Left hindlimb (tissue), 1 donor: ENCODE measurements around the gene UBE2U.

ENCODE experiments used
- DNase-seq: peaks from one replicate; pipeline ENCODE4 v3.0.0-alpha.2; 2018

UBE2U gene

DNA sequence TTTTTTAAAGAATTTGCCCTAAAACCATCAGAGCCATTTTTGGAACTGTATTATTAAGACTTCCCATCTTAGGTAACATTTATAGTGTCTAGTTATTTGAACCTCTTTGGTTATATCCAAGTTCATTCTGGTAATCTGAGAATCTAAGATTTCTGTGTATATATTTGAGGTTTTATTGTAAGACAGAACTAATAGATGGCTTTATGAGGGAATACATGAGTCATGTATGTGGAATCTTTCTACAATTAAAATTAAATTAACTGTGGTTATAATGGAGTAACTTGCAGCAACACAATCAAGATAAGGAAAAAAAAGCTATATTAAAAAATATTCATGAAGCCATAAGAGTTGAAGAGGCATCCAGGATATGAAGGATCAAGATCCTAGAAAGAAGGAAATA, 92.1 kb downstream of the UBE2U start:
- DNase-seq, result no peak

GRCh38 chr1:64296459-64296858, 93.0 kb downstream of the UBE2U start:
- DNase-seq, result no peak

GRCh38 chr1:64302194-64302593, 98.8 kb downstream of the UBE2U start:
- DNase-seq, result no peak

DNA sequence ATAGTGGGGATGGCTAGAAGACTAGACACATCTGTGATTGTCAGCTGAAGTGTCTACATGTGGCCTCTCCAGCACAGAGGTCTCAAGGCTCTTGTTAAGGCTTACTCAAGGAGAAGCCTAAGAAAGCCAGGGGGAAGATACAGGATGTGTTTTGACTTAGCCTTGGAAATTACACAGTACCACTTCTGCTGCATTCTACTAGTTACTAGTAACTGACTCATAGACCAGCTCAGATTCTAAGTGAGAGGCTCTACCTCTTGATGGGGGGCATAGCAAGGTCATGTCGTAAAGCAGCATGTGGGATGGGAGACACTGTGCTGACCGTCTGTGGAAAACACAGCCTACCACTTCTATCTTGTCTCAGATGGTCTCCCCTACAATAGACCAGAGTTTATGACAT, 99.5 kb downstream of the UBE2U start:
- DNase-seq, result no peak

GRCh38 chr1:64304823-64305222, 101.4 kb downstream of the UBE2U start:
- DNase-seq, result no peak

- DNase-seq, result no peak
Measured at GRCh38 chr1:64308866-64309265, 105.4 kb downstream of the UBE2U start.

- no peak for DNase-seq
Measured at GRCh38 chr1:64309431-64309831, 106.0 kb downstream of the UBE2U start.

GRCh38 chr1:64310760-64311159, 107.3 kb downstream of the UBE2U start:
- no peak for DNase-seq

DNA sequence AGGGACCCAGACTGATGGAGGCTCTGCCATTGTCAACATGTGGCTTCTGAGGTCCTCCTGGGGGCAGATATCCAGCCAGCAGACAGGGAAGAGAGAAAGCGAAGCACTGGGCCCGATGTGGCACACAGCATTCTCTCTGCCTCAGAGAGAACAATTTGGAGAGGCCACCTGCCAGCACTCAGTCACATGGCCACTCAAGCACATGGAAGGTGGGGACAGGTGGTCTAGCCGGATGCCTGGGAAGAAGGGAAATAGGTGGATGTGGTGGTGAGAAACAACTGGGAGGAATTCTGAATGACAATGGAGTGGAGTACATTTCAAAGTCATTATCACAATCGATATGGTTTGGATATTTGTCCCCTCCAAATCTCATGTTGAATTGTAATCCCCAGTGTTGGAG, 109.0 kb downstream of the UBE2U start:
- no peak for DNase-seq

- DNase-seq, result no peak
Measured at GRCh38 chr1:64315402-64315801, 112.0 kb downstream of the UBE2U start.
